Ishikawa (cell line): ENCODE results near the gene AUTS2.

Experiments
- CEBPB ChIP-seq: IDR thresholded peaks from 2 replicates; pipeline ENCODE4 v1.6.1; 2012
- EGR1 ChIP-seq: IDR thresholded peaks from 2 replicates; pipeline ENCODE4 v1.6.1; 2012
- EP300 ChIP-seq: IDR thresholded peaks from 2 replicates; pipeline ENCODE4 v1.6.1; 2012; ENCODE audit warnings: borderline replicate concordance
- FOXM1 ChIP-seq: IDR thresholded peaks from 2 replicates; pipeline ENCODE4 v1.6.1; 2012; ENCODE audit warnings: low read depth, borderline replicate concordance
- NFIC ChIP-seq: IDR thresholded peaks from 2 replicates; pipeline ENCODE4 v1.6.1; 2012
- RAD21 ChIP-seq: IDR thresholded peaks from 2 replicates; pipeline ENCODE4 v1.6.1; 2012; ENCODE audit warnings: low read depth
- TAF1 ChIP-seq: IDR thresholded peaks from 2 replicates; pipeline ENCODE4 v1.6.1; 2012; ENCODE audit warnings: low read depth, mild to moderate bottlenecking
- TEAD4 ChIP-seq: IDR thresholded peaks from 2 replicates; pipeline ENCODE4 v1.6.1; 2012
- USF1 ChIP-seq: IDR thresholded peaks from 2 replicates; pipeline ENCODE4 v1.6.1; 2012
- YY1 ChIP-seq: IDR thresholded peaks from 2 replicates; pipeline ENCODE4 v1.6.1; 2012; ENCODE audit warnings: low read depth
- TF ChIP-seq, protein P1 (sequence below): IDR thresholded peaks from 2 replicates; pipeline ENCODE4 v1.6.1; 2012; ENCODE audit warnings: low read depth, mild to moderate bottlenecking
- TF ChIP-seq, protein P2 (sequence below): IDR thresholded peaks from 2 replicates; pipeline ENCODE4 v1.6.1; 2012

GRCh38 chr7:69676247-69676646, 78.0 kb downstream of the AUTS2 start:
- TF ChIP-seq TEAD4 (no peak), CEBPB (no peak), TAF1 (no peak), NFIC (no peak), USF1 (no peak), EGR1 (no peak), FOXM1 (no peak), YY1 (no peak), RAD21 (no peak), EP300 (no peak)
- TF ChIP-seq, protein P1, sequence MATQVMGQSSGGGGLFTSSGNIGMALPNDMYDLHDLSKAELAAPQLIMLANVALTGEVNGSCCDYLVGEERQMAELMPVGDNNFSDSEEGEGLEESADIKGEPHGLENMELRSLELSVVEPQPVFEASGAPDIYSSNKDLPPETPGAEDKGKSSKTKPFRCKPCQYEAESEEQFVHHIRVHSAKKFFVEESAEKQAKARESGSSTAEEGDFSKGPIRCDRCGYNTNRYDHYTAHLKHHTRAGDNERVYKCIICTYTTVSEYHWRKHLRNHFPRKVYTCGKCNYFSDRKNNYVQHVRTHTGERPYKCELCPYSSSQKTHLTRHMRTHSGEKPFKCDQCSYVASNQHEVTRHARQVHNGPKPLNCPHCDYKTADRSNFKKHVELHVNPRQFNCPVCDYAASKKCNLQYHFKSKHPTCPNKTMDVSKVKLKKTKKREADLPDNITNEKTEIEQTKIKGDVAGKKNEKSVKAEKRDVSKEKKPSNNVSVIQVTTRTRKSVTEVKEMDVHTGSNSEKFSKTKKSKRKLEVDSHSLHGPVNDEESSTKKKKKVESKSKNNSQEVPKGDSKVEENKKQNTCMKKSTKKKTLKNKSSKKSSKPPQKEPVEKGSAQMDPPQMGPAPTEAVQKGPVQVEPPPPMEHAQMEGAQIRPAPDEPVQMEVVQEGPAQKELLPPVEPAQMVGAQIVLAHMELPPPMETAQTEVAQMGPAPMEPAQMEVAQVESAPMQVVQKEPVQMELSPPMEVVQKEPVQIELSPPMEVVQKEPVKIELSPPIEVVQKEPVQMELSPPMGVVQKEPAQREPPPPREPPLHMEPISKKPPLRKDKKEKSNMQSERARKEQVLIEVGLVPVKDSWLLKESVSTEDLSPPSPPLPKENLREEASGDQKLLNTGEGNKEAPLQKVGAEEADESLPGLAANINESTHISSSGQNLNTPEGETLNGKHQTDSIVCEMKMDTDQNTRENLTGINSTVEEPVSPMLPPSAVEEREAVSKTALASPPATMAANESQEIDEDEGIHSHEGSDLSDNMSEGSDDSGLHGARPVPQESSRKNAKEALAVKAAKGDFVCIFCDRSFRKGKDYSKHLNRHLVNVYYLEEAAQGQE: no peak
- TF ChIP-seq, protein P2, sequence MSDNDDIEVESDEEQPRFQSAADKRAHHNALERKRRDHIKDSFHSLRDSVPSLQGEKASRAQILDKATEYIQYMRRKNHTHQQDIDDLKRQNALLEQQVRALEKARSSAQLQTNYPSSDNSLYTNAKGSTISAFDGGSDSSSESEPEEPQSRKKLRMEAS: no peak
